K562 (cell line): ENCODE results near the gene BORCS8. TPM values are rescaled to one million over a fixed set of nuclear protein-coding genes. Genes with fewer than 3 reads are reported as not detected.

ENCODE experiments used
- CBX5 ChIP-seq: IDR thresholded peaks from 2 replicates; pipeline ENCODE4 v1.6.1; 2014; ENCODE audit warnings: low read depth, borderline replicate concordance
- FOXJ3 ChIP-seq: sonication (generic); formaldehyde crosslinking; IDR thresholded peaks from 2 replicates; pipeline ENCODE4 v1.4.0; 2020; ENCODE audit warnings: mild to moderate bottlenecking, missing genetic modification reagents
- FUS ChIP-seq: fragments of 200-400 bp; formaldehyde crosslinking; optimal IDR thresholded peaks from 2 replicates; pipeline ENCODE3; 2017; ENCODE audit warnings: low read depth, low read length
- KAT8 ChIP-seq: fragments of 450-650 bp; IDR thresholded peaks from 2 replicates; pipeline ENCODE4 v1.6.1; 2016; ENCODE audit warnings: low read depth, mild to moderate bottlenecking
- NR4A1 ChIP-seq, 2 experiments: fragments of 250-450 bp in 1 of 2; fragments of 450-650 bp in 1 of 2; sonication (Bioruptor Pico) in 1 of 2; IDR thresholded peaks; 2 replicates each; pipeline versions ENCODE4 v1.4.0 to v1.6.1; 2016 to 2020; ENCODE audit warnings: mild to moderate bottlenecking in 2 of 2, missing compliant biosample characterization in 1 of 2, missing genetic modification characterization in 1 of 2, moderate library complexity in 1 of 2
- PHB2 ChIP-seq: fragments of 450-650 bp; IDR thresholded peaks from 2 replicates; pipeline ENCODE4 v1.6.1; 2017; ENCODE audit warnings: low read depth
- PTBP1 ChIP-seq: fragments of 200-400 bp; formaldehyde crosslinking; IDR thresholded peaks from 2 replicates; pipeline ENCODE4 v1.6.1; 2017; ENCODE audit warnings: low read depth, low read length
- RBM34 ChIP-seq: fragments of 200-400 bp; formaldehyde crosslinking; IDR thresholded peaks from 2 replicates; pipeline ENCODE4 v1.6.1; 2018; ENCODE audit warnings: low read length, borderline replicate concordance; ENCODE audit not compliant: insufficient read depth
- polyA plus RNA-seq, 8 experiments: library from polyadenylated mRNA; depleted of rRNA in 4 of 8; stranded (reverse) in 5 of 8; unstranded in 3 of 8; fragments of >200 nt; fragmentation: Nextera tagmentation in 2 of 8; fragmentation: Illumina TruSeq in 1 of 8; extraction: Ambion mirVana in 2 of 8; extraction: Trizol in 1 of 8; gene quantifications; 2 replicates each; pipeline versions ENCODE4 v1.2.1 to v1.2.3, GENCODE V29; 2011 to 2014; ENCODE audit warnings: inconsistent platforms in 1 of 8, missing spikeins in 1 of 8
- total RNA-seq, 7 experiments: library from RNA; depleted of rRNA in 6 of 7; stranded (reverse); fragments of >200 nt in 6 of 7; fragmentation: Illumina TruSeq in 2 of 7; extraction: Trizol in 2 of 7; gene quantifications; 2 replicates each; pipeline versions ENCODE4 v1.2.1 to v1.2.3, GENCODE V29; 2011 to 2021; ENCODE audit warnings: low replicate concordance in 1 of 7
- TF ChIP-seq, protein P1 (sequence below): fragments of 450-650 bp; formaldehyde crosslinking; IDR thresholded peaks from 2 replicates; pipeline ENCODE4 v1.4.0; 2020; ENCODE audit warnings: mild to moderate bottlenecking, moderate library complexity
- TF ChIP-seq, protein P2 (sequence below): fragments of 250-450 bp; sonication (Bioruptor Pico); IDR thresholded peaks from 2 replicates; pipeline ENCODE4 v1.5.0; 2021
- TF ChIP-seq, protein P3 (sequence below): fragments of 200-600 bp; sonication (generic); IDR thresholded peaks from one replicate; pipeline ENCODE4 v1.6.1; 2012; ENCODE audit warnings: mild to moderate bottlenecking, low read depth, low read length, inconsistent platforms

BORCS8 gene
- total and polyA plus RNA-seq, 9 of the 15 experiments (the other 6 are each of a cell fraction or from before 2014, with no cell fraction given): 4.6 to 33.6 (median 16.3) TPM

DNA sequence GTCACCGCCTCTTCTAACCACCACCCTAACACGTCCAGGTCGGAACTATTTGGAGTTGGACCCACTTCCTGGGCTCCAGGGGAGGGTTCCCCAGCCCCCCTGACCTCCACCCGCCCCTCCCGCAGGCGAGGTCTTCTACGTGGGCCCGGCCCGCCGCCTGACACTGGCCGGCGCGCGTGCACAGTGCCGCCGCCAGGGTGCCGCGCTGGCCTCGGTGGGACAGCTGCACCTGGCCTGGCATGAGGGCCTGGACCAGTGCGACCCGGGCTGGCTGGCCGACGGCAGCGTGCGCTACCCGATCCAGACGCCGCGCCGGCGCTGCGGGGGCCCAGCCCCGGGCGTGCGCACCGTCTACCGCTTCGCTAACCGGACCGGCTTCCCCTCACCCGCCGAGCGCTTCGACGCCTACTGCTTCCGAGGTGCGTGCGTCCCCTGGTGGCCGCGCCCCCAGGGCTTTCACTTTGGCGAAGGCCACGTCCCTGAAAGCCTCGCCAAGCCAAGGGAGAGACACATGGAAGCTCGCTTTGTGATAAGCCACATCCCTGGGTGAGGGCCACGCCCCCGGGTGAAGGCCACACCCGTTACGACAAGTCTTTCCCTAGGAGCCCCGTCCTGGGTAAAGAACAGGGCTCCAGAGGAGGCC is 33.0 kb upstream of the BORCS8 start (continued):
- TF ChIP-seq, protein P1, sequence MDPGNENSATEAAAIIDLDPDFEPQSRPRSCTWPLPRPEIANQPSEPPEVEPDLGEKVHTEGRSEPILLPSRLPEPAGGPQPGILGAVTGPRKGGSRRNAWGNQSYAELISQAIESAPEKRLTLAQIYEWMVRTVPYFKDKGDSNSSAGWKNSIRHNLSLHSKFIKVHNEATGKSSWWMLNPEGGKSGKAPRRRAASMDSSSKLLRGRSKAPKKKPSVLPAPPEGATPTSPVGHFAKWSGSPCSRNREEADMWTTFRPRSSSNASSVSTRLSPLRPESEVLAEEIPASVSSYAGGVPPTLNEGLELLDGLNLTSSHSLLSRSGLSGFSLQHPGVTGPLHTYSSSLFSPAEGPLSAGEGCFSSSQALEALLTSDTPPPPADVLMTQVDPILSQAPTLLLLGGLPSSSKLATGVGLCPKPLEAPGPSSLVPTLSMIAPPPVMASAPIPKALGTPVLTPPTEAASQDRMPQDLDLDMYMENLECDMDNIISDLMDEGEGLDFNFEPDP (CRISPR knock-in tag): no peak
- TF ChIP-seq PTBP1: no peak
- TF ChIP-seq RBM34: no peak
- TF ChIP-seq CBX5: no peak
- TF ChIP-seq FUS: no peak
- no peak for TF ChIP-seq KAT8
- TF ChIP-seq, protein P2, sequence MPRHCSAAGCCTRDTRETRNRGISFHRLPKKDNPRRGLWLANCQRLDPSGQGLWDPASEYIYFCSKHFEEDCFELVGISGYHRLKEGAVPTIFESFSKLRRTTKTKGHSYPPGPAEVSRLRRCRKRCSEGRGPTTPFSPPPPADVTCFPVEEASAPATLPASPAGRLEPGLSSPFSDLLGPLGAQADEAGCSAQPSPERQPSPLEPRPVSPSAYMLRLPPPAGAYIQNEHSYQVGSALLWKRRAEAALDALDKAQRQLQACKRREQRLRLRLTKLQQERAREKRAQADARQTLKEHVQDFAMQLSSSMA (CRISPR knock-in tag): no peak
- TF ChIP-seq FOXJ3 (CRISPR knock-in tag): no peak
- no peak for TF ChIP-seq PHB2
- TF ChIP-seq, protein P3, sequence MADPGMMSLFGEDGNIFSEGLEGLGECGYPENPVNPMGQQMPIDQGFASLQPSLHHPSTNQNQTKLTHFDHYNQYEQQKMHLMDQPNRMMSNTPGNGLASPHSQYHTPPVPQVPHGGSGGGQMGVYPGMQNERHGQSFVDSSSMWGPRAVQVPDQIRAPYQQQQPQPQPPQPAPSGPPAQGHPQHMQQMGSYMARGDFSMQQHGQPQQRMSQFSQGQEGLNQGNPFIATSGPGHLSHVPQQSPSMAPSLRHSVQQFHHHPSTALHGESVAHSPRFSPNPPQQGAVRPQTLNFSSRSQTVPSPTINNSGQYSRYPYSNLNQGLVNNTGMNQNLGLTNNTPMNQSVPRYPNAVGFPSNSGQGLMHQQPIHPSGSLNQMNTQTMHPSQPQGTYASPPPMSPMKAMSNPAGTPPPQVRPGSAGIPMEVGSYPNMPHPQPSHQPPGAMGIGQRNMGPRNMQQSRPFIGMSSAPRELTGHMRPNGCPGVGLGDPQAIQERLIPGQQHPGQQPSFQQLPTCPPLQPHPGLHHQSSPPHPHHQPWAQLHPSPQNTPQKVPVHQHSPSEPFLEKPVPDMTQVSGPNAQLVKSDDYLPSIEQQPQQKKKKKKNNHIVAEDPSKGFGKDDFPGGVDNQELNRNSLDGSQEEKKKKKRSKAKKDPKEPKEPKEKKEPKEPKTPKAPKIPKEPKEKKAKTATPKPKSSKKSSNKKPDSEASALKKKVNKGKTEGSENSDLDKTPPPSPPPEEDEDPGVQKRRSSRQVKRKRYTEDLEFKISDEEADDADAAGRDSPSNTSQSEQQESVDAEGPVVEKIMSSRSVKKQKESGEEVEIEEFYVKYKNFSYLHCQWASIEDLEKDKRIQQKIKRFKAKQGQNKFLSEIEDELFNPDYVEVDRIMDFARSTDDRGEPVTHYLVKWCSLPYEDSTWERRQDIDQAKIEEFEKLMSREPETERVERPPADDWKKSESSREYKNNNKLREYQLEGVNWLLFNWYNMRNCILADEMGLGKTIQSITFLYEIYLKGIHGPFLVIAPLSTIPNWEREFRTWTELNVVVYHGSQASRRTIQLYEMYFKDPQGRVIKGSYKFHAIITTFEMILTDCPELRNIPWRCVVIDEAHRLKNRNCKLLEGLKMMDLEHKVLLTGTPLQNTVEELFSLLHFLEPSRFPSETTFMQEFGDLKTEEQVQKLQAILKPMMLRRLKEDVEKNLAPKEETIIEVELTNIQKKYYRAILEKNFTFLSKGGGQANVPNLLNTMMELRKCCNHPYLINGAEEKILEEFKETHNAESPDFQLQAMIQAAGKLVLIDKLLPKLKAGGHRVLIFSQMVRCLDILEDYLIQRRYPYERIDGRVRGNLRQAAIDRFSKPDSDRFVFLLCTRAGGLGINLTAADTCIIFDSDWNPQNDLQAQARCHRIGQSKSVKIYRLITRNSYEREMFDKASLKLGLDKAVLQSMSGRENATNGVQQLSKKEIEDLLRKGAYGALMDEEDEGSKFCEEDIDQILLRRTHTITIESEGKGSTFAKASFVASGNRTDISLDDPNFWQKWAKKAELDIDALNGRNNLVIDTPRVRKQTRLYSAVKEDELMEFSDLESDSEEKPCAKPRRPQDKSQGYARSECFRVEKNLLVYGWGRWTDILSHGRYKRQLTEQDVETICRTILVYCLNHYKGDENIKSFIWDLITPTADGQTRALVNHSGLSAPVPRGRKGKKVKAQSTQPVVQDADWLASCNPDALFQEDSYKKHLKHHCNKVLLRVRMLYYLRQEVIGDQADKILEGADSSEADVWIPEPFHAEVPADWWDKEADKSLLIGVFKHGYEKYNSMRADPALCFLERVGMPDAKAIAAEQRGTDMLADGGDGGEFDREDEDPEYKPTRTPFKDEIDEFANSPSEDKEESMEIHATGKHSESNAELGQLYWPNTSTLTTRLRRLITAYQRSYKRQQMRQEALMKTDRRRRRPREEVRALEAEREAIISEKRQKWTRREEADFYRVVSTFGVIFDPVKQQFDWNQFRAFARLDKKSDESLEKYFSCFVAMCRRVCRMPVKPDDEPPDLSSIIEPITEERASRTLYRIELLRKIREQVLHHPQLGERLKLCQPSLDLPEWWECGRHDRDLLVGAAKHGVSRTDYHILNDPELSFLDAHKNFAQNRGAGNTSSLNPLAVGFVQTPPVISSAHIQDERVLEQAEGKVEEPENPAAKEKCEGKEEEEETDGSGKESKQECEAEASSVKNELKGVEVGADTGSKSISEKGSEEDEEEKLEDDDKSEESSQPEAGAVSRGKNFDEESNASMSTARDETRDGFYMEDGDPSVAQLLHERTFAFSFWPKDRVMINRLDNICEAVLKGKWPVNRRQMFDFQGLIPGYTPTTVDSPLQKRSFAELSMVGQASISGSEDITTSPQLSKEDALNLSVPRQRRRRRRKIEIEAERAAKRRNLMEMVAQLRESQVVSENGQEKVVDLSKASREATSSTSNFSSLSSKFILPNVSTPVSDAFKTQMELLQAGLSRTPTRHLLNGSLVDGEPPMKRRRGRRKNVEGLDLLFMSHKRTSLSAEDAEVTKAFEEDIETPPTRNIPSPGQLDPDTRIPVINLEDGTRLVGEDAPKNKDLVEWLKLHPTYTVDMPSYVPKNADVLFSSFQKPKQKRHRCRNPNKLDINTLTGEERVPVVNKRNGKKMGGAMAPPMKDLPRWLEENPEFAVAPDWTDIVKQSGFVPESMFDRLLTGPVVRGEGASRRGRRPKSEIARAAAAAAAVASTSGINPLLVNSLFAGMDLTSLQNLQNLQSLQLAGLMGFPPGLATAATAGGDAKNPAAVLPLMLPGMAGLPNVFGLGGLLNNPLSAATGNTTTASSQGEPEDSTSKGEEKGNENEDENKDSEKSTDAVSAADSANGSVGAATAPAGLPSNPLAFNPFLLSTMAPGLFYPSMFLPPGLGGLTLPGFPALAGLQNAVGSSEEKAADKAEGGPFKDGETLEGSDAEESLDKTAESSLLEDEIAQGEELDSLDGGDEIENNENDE: no peak
- TF ChIP-seq NR4A1 (CRISPR knock-in tag; IDR thresholded peaks at IDR 0.05): no peak
- peak; percentile 66; the same call in 1 of the 2 replicates for TF ChIP-seq NR4A1 (tag; IDR thresholded peaks at IDR 0.05)
